ENCODE data around the gene DOK6.
"Not testable (repeated sequence)": the region's sequence is repeated elsewhere in the genome, so short reads cannot be mapped to it uniquely, and the experiment has no call there.

The DOK6 gene

GRCh38 chr18:69878213-69878933, 477.7 kb downstream of the DOK6 start:
- no peak for DNase-seq

- not testable (repeated sequence) for DNase-seq
Measured at GRCh38 chr18:69879051-69879450, 478.4 kb downstream of the DOK6 start.

GRCh38 chr18:69880083-69880482, 479.4 kb downstream of the DOK6 start:
- DNase-seq, result no peak

- DNase-seq, result no peak
Measured at GRCh38 chr18:69882965-69883668, 482.4 kb downstream of the DOK6 start.

GRCh38 chr18:69883781-69884180, 483.1 kb downstream of the DOK6 start:
- no peak for DNase-seq

- no peak for DNase-seq
Measured at GRCh38 chr18:69885355-69885754, 484.7 kb downstream of the DOK6 start.

GRCh38 chr18:69885841-69886531, 485.3 kb downstream of the DOK6 start:
- DNase-seq, result no peak

GRCh38 chr18:69887256-69887655, 486.6 kb downstream of the DOK6 start:
- DNase-seq, result no peak

DNA sequence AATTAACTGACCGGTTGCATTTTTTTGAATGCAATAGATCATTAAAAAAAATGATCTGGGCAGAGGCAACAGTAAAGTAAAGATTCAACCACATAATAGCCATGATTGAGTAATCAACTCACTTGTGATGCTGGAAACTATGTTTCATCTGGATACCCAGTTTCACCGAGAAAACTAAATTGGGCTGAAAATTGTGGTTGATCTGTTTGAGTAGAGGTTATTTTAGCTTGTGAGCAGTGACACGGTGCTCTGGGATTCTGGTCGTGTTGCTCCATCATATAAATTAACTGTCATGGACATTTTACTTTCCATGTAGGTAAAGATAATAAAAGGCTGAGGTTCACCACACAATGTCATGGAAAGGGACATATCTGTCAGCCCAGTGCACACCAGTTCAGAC, 488.3 kb downstream of the DOK6 start:
- no peak for DNase-seq

GRCh38 chr18:69890558-69890957, 489.9 kb downstream of the DOK6 start:
- DNase-seq, result no peak

DNA sequence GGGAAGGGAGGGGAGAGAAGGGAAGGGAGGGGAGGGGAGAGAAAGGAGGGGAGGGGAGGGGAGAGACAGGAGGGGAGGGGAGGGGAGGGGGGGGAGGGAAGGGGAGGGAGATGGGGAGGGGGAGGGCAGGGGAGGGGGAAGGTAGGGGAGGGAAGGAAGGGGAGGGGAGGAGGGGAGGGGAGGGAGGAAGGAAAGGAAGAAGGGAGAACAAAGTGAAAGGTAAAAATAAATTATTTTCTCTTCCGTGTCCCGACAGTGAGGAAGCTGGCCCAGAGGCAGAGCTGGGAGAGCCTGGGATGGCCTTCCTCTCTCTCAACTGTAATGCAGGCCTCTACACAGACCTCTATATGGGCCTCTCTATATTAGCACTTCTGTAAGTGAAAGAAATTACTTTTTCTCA, 493.8 kb downstream of the DOK6 start:
- DNase-seq, result no peak

DNA sequence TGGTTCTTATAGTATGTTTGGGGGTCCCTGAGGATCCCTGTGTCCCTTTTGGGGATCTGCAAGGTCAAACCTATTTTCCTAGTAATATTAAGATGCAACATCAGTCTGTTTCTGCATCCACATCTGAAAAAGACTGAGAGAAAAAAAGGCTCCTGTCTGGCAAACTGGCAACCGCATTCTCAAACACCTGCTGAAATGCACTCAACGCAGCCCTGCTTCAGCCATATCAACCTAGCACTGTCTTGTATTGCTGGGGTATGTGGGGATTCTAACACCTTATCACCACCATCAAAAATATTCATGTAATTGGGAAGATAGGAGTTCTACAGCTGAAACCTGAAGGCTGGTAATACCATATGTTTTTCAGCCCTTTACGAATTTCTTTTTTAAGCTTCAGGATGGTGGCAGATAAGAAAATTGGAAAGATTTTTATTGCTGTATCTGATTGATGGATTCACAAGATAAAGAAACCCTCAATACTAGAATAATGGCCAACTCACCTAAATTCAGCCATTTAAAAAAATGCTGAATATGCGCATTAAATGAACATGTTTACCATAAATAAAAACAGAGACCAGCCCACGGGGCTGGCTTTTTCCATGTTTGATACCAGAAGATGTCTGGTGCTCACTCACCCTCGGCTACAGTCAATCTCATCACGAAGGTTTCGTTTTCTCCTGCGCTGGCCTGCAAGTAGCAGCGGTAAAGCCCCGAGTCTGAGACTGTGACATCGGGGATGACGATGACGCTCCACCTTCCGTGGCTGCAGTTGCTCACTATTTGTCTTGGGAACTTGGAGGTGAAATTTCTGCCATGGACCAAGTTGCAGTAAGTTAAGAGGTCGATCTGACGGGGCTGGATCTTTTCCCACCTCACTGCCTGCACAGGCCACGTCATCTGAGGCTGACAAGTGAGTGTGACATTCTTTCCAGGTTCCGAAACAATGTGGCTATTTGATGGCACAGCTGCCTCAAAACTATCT, 494.7 kb downstream of the DOK6 start:
- no peak for DNase-seq

DNA sequence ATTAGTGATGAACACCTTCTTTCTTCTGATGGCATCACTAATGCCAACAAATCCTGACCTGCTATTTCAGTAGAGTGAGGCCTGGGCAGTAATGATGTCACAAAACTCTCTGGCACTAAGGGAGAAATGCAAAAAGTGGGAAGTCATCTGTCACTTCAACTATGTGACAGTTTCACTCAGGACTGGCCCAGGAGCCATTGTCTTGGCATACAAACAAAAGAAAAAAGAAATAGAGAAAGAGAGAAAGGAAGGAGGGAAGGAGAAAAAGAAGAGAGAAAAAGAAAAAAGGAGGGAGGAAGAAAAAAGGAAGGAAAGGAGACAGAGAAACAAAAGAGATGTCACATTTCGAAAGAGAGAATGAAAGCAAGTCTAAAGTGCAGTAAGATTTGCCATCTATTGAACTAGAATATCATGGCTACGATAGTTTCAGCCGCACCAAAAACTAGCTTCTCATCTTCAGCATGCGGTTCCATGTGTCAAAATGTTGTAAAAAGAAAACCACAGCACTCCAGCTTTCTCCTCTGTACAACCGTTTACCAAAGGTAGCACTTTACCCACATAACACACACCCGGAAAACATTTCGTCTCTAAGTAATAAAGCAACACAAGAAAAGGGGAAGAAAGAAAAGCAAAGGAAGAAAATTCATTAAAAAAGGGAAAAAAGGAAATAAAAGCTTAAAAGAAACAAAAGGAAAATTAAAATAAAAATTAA, 496.9 kb downstream of the DOK6 start:
- DNase-seq, result no peak

- no peak for DNase-seq
Measured at GRCh38 chr18:69898241-69898861, 497.7 kb downstream of the DOK6 start.

All from left hindlimb (tissue), 1 donor.